ENCODE results near the gene MVB12B. TPM values are rescaled to one million over a fixed set of nuclear protein-coding genes. Genes with fewer than 3 reads are reported as not detected.

MVB12B gene
- total and polyA plus RNA-seq, 2 of the 4 experiments (the other 2 are of a cell fraction), result 2.0 to 4.0 TPM

DNA sequence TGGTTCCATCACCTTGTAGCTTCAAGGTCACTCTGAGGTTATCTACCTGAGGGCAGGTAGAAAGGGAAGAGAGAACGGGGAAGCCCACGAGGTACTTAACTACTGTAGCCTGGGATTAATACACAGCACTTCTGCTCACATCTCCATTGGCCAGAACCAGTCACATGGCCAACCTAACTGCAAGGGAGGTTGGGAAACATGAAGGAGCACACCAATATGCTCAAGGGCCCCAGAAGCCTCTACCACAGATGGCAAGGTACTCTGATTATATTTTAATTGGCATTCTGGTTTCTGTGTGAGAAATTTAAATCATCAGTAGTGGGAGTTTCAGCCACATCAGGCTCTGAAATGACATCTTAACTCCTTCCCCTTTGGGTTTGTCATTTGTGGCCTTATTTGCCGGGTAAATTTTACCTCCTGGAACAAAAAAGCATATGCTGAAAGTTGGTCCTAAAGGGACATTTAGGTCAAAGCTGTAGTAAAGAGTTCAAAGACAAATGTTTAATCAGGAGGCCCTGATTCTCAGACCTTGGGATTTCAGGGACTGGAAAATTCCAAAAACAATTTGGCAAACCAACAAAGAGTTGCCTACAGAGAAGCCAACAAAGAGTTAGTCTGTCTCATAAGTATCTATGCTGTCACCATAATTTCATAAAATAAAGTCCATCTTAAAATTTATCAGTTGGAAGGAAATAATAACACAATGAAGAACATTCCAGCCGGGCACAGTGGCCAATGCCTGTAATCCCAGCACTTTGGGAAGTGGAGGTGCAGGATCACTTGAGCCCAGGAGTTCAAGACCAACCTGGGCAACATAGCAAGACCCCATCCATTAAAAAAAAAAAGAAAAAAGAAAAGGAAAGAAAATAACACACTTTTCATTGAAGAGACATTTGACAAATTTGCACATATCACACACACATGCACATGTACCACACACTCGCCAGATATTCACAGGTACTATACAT lies 13.8 kb upstream of the MVB12B start (continued):
- TF ChIP-seq BHLHE40 (IDR thresholded peaks at IDR 0.05; ENCODE audit: low read depth, low read length), result no peak

DNA sequence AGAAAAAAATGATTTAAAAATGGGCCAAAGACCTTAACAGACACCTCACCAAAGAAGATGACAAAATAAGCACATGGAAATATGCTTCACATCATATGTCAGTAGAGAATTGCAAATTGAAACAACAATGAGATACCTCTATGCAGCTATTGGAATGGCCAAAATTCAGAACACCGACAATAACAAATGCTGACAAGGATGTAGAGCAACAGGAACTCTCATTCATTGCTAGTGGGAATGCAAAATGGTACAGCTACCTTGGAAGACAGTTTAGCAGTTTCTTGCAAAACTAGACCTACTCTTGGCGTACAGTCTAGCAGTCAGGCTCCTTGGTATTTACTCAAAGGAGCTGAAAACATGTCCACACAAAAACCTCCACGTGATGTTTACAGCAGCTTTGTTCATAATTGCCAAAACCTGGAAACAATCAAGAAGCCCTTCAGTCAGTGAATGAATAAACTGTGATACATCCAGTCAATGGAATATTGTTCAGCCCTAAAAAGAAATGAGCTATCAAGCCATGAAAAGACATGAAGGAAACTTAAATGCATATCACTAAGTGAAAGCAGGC lies 10.5 kb upstream of the MVB12B start:
- CTCF ChIA-PET, result interaction anchor here (0.6 to 1.7 kb wide), 2 partner anchors 82 to 420 kb away, joined by 3 to 9 read pairs; no protein-coding TSS in a partner anchor
- no peak overlapping the region for H2AK9ac ChIP-seq (replicated peaks; ENCODE audit: low read depth, low read length, poor library complexity)
- dilution Hi-C loops (cut with HindIII; ENCODE audit: low sequenced_read_pairs, unreplicated experiment), result no loop called here
- H3K56ac ChIP-seq (ENCODE audit: extremely low read depth, insufficient read depth, low read length), result no peak overlapping the region
- POLR2A ChIA-PET (ENCODE audit: unreplicated experiment), result no interaction called here
- no TSS peak for BruUV-seq (replicated peaks)
- H3K23ac ChIP-seq (ENCODE audit: low read depth, low read length), result no peak overlapping the region
- ATAC-seq (ENCODE audit: low read depth) (no peak), DNase-seq (no peak)
- TF ChIP-seq RCOR1 (IDR thresholded peaks at IDR 0.05; ENCODE audit: insufficient replicate concordance, low read length) (no peak), SMC3 (IDR thresholded peaks at IDR 0.05; ENCODE audit: low read depth, low read length) (no peak), POLR2A (IDR thresholded peaks at IDR 0.05; ENCODE audit: low read depth, low read length) (no peak), NFE2L2 (IDR thresholded peaks at IDR 0.05; ENCODE audit: low read depth, low read length) (no peak), MXI1 (IDR thresholded peaks at IDR 0.05; ENCODE audit: borderline replicate concordance, low read depth, low read length) (no peak), MAFK (IDR thresholded peaks at IDR 0.05; ENCODE audit: low read depth, low read length) (no peak), BHLHE40 (IDR thresholded peaks at IDR 0.05; ENCODE audit: low read depth, low read length) (no peak)
- TF ChIP-seq, protein P1, sequence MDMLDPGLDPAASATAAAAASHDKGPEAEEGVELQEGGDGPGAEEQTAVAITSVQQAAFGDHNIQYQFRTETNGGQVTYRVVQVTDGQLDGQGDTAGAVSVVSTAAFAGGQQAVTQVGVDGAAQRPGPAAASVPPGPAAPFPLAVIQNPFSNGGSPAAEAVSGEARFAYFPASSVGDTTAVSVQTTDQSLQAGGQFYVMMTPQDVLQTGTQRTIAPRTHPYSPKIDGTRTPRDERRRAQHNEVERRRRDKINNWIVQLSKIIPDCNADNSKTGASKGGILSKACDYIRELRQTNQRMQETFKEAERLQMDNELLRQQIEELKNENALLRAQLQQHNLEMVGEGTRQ (IDR thresholded peaks at IDR 0.05; ENCODE audit: low read depth, low read length), result no peak
- TF ChIP-seq, protein P2, sequence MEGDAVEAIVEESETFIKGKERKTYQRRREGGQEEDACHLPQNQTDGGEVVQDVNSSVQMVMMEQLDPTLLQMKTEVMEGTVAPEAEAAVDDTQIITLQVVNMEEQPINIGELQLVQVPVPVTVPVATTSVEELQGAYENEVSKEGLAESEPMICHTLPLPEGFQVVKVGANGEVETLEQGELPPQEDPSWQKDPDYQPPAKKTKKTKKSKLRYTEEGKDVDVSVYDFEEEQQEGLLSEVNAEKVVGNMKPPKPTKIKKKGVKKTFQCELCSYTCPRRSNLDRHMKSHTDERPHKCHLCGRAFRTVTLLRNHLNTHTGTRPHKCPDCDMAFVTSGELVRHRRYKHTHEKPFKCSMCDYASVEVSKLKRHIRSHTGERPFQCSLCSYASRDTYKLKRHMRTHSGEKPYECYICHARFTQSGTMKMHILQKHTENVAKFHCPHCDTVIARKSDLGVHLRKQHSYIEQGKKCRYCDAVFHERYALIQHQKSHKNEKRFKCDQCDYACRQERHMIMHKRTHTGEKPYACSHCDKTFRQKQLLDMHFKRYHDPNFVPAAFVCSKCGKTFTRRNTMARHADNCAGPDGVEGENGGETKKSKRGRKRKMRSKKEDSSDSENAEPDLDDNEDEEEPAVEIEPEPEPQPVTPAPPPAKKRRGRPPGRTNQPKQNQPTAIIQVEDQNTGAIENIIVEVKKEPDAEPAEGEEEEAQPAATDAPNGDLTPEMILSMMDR (conservative IDR thresholded peaks at IDR 0.05; ENCODE audit: low read depth, low read length), result no peak
- H3K4me1 ChIP-seq (ENCODE audit: control insufficient read depth, insufficient read depth, low read length), result no peaks in the 10 kb centered on the region
- H3K9me3 ChIP-seq (ENCODE audit: control insufficient read depth, insufficient read depth, low read length), result peaks cover 5% of the 10 kb centered on the region; the same call in 1 of the 2 replicates
- no peak overlapping the region for H4K8ac ChIP-seq (ENCODE audit: low read depth in 2 of 2, low read length in 2 of 2)
- H3K9ac ChIP-seq (ENCODE audit: low read depth, low read length), result no peak overlapping the region
- H4K5ac ChIP-seq (ENCODE audit: low read depth, low read length), result no peak overlapping the region
- no peaks in the 10 kb centered on the region for H3K9me1 ChIP-seq (ENCODE audit: insufficient read depth, low read length)
- H2AFZ ChIP-seq (replicated peaks; ENCODE audit: low read length, poor library complexity), result no peak overlapping the region
- H3K4me2 ChIP-seq (ENCODE audit: low read depth, low read length), result no peak overlapping the region
- no peak overlapping the region for H2BK120ac ChIP-seq (ENCODE audit: low read depth, low read length)
- no peak overlapping the region for H3K27ac ChIP-seq (ENCODE audit: insufficient read depth, low read length)
- peaks cover 33% of the 10 kb centered on the region for H3K27me3 ChIP-seq (ENCODE audit: control insufficient read depth, insufficient read depth, low read length)
- H3K14ac ChIP-seq (replicated peaks; ENCODE audit: low read depth, low read length), result no peak overlapping the region
- no peaks in the 10 kb centered on the region for H3K36me3 ChIP-seq (ENCODE audit: control insufficient read depth, insufficient read depth, low read length)
- no peaks in the 10 kb centered on the region for H3K79me1 ChIP-seq (ENCODE audit: low read depth in 1 of 2, low read length in 2 of 2)
- no peak overlapping the region for H2BK5ac ChIP-seq (ENCODE audit: low read depth, low read length, poor library complexity, severe bottlenecking)
- no peaks in the 10 kb centered on the region for H4K20me1 ChIP-seq (ENCODE audit: insufficient read depth, low read length)
- in situ Hi-C loops (cut with MboI; ENCODE audit: low sequenced_read_pairs), result no loop called here
- H2BK15ac ChIP-seq (ENCODE audit: low read depth, low read length), result no peak overlapping the region
- H2AK5ac ChIP-seq (ENCODE audit: low read depth, low read length), result no peak overlapping the region
- no peak overlapping the region for H2BK20ac ChIP-seq (ENCODE audit: low read depth, low read length)
- H3K4me3 ChIP-seq (ENCODE audit: insufficient read depth, low read depth, low read length), result no peak overlapping the region
- no peak overlapping the region for H4K91ac ChIP-seq (ENCODE audit: insufficient read depth, low read depth, low read length)
- H3K18ac ChIP-seq (ENCODE audit: low read depth, low read length), result no peak overlapping the region
- no CpG with 5 or more reads among the region's 3 CpGs for WGBS, 2 experiments (ENCODE audit: extremely low coverage in 2 of 2, insufficient read length in 1 of 2)
- no peak overlapping the region for H3K4ac ChIP-seq (ENCODE audit: low read depth, low read length)
- intact Hi-C loops (cut with micrococcal nuclease), result no loop called here
